ENCODE results near the gene TPD52L2.
"Not testable (repeated sequence)": the region's sequence is repeated elsewhere in the genome, so short reads cannot be mapped to it uniquely, and the experiment has no call there.

TPD52L2 gene

GRCh38 chr20:63895202-63895951 lies 30.3 kb downstream of the TPD52L2 start:
- in situ Hi-C loops (cut with MboI; ENCODE audit: low sequenced_read_pairs) = no loop called here

GRCh38 chr20:63895952-63896263 lies 30.8 kb downstream of the TPD52L2 start:
- in situ Hi-C loops (cut with MboI; ENCODE audit: low sequenced_read_pairs) = no loop called here

- in situ Hi-C loops (cut with MboI; ENCODE audit: low sequenced_read_pairs) = no loop called here
Observed at GRCh38 chr20:63896264-63897105, 31.4 kb downstream of the TPD52L2 start.

- in situ Hi-C loops (cut with MboI; ENCODE audit: low sequenced_read_pairs) = no loop called here
Observed at GRCh38 chr20:63897978-63898561, 33.0 kb downstream of the TPD52L2 start.

- in situ Hi-C loops (cut with MboI; ENCODE audit: low sequenced_read_pairs) = no loop called here
Observed at GRCh38 chr20:63898882-63899558, 34.0 kb downstream of the TPD52L2 start.

- in situ Hi-C loops (cut with MboI; ENCODE audit: low sequenced_read_pairs) = no loop called here
Observed at GRCh38 chr20:63900413-63900812, 35.3 kb downstream of the TPD52L2 start.

GRCh38 chr20:63903796-63904561 lies 38.9 kb downstream of the TPD52L2 start:
- in situ Hi-C loops (cut with MboI; ENCODE audit: low sequenced_read_pairs) = no loop called here

- in situ Hi-C loops (cut with MboI; ENCODE audit: low sequenced_read_pairs) = no loop called here
Observed at GRCh38 chr20:63908008-63908682, 43.1 kb downstream of the TPD52L2 start.

GRCh38 chr20:63911176-63911575 lies 46.1 kb downstream of the TPD52L2 start:
- in situ Hi-C loops (cut with MboI; ENCODE audit: low sequenced_read_pairs) = no loop called here

GRCh38 chr20:63913768-63914167 lies 48.7 kb downstream of the TPD52L2 start:
- in situ Hi-C loops (cut with MboI; ENCODE audit: low sequenced_read_pairs) = no loop called here

- in situ Hi-C loops (cut with MboI; ENCODE audit: low sequenced_read_pairs) = no loop called here
Observed at GRCh38 chr20:63915471-63915870, 50.4 kb downstream of the TPD52L2 start.

- in situ Hi-C loops (cut with MboI; ENCODE audit: low sequenced_read_pairs) = not testable (repeated sequence)
Observed at GRCh38 chr20:63916371-63916939, 51.4 kb downstream of the TPD52L2 start.

- in situ Hi-C loops (cut with MboI; ENCODE audit: low sequenced_read_pairs) = no loop called here
Observed at GRCh38 chr20:63917811-63918210, 52.7 kb downstream of the TPD52L2 start.

GRCh38 chr20:63919130-63919529 lies 54.1 kb downstream of the TPD52L2 start:
- in situ Hi-C loops (cut with MboI; ENCODE audit: low sequenced_read_pairs) = no loop called here

GRCh38 chr20:63920226-63920625 lies 55.2 kb downstream of the TPD52L2 start:
- in situ Hi-C loops (cut with MboI; ENCODE audit: low sequenced_read_pairs) = no loop called here

GRCh38 chr20:63923651-63924050 lies 58.6 kb downstream of the TPD52L2 start:
- in situ Hi-C loops (cut with MboI; ENCODE audit: low sequenced_read_pairs) = no loop called here

- in situ Hi-C loops (cut with MboI; ENCODE audit: low sequenced_read_pairs) = no loop called here
Observed at GRCh38 chr20:63924241-63924640, 59.2 kb downstream of the TPD52L2 start.

GRCh38 chr20:63926298-63926697 lies 61.2 kb downstream of the TPD52L2 start:
- in situ Hi-C loops (cut with MboI; ENCODE audit: low sequenced_read_pairs) = no loop called here

- in situ Hi-C loops (cut with MboI; ENCODE audit: low sequenced_read_pairs) = no loop called here
Observed at GRCh38 chr20:63929071-63929470, 64.0 kb downstream of the TPD52L2 start.

- in situ Hi-C loops (cut with MboI; ENCODE audit: low sequenced_read_pairs) = not testable (repeated sequence)
Observed at GRCh38 chr20:63929473-63929883, 64.4 kb downstream of the TPD52L2 start.
